Measurements from ENCODE around the gene TYW1B. TPM values are rescaled to one million over a fixed set of nuclear protein-coding genes. Genes with fewer than 3 reads are reported as not detected.
"Not testable (repeated sequence)": the region's sequence is repeated elsewhere in the genome, so short reads cannot be mapped to it uniquely, and the experiment has no call there.

The TYW1B gene
- total and polyA plus RNA-seq, 11 donors, result 0.44 to 5.7 (median 1.9) TPM

GRCh38 chr7:72538147-72538546, 289.9 kb downstream of the TYW1B start:
- TF ChIP-seq POLR2A (IDR thresholded peaks at IDR 0.05), result no peak
- TF ChIP-seq CTCF (IDR thresholded peaks at IDR 0.05), result no peak
- no peaks in the 10 kb centered on the region for H3K27me3 ChIP-seq
- intact Hi-C loops (cut with DNase I), result loop anchor here in 1 of 10 donors (10.0 kb wide), 1 partner anchor 63 kb away; no protein-coding TSS in a partner anchor
- no peak overlapping the region for H3K4me3 ChIP-seq
- H3K36me3 ChIP-seq, result no peaks in the 10 kb centered on the region
- H3K27ac ChIP-seq, result no peak overlapping the region
- 77 to 89% (median 82%) methylated on average over 10 of the region's 10 CpGs for WGBS, 4 donors
- no peaks in the 10 kb centered on the region for H3K4me1 ChIP-seq
- no peaks in the 10 kb centered on the region for H3K9me3 ChIP-seq
- DNase-seq (no peak), ATAC-seq (no peak)

GRCh38 chr7:72536038-72536437, 292.0 kb downstream of the TYW1B start:
- intact Hi-C loops (cut with DNase I), result loop anchor here in 1 of 10 donors (10.0 kb wide), 1 partner anchor 61 kb away; no protein-coding TSS in a partner anchor
- H3K36me3 ChIP-seq, ATAC-seq, H3K9me3 ChIP-seq, H3K27ac ChIP-seq, H3K27me3 ChIP-seq, H3K4me1 ChIP-seq, DNase-seq, H3K4me3 ChIP-seq: not testable (repeated sequence)
- WGBS, 4 donors, result 29 to 55% (median 45%) methylated on average over 2 of the region's 2 CpGs

GRCh38 chr7:72531048-72531447, 297.0 kb downstream of the TYW1B start:
- H3K27ac ChIP-seq, H3K36me3 ChIP-seq, H3K9me3 ChIP-seq, H3K4me3 ChIP-seq, DNase-seq, H3K27me3 ChIP-seq, H3K4me1 ChIP-seq, ATAC-seq: not testable (repeated sequence)
- intact Hi-C loops (cut with DNase I), result loop anchor here in 1 of 10 donors (10.0 kb wide), 1 partner anchor 56 kb away; no protein-coding TSS in a partner anchor
- WGBS, 4 donors, result 83 to 100% (median 91%) methylated on average over 1 to 2 of the region's 3 CpGs

Small RNAs within 50 kb of the gene (microRNA-seq; reads per million reads assigned to microRNA genes)
- gene MIR4650-2, result 0 reads per million in 4 donors

Other genes starting within 250 kb of the TYW1B start
- gene POM121, start 96.9 kb upstream of the TYW1B start, total RNA-seq, result 10 to 100 TPM; 10.9 to 23.2 (median 16.1) TPM
- gene POM121, start 96.9 kb upstream of the TYW1B start, polyA plus RNA-seq, result 10 to 100 TPM in 1 of 2 donors, 1 to 10 TPM in 1; 8.3 to 16.8 TPM
- gene TRIM74, start 141.3 kb upstream of the TYW1B start, total RNA-seq, result 1 to 10 TPM in 1 of 9 donors, under 1 TPM in 2, not detected in 6; 0.40 to 1.7 (median 0.64) TPM
- under 1 TPM; 0.06 to 0.46 TPM for gene TRIM74, start 141.3 kb upstream of the TYW1B start, polyA plus RNA-seq
- gene SPDYE8, start 201.6 kb upstream of the TYW1B start, total RNA-seq, result not detected
- gene SPDYE8, start 201.6 kb upstream of the TYW1B start, polyA plus RNA-seq, result not detected
- not detected for gene SPDYE11, start 229.7 kb upstream of the TYW1B start, total RNA-seq
- gene SPDYE11, start 229.7 kb upstream of the TYW1B start, polyA plus RNA-seq, result not detected